Lung (tissue), 12 donors: Measurements from ENCODE around the gene JTB. TPM values are rescaled to one million over a fixed set of nuclear protein-coding genes. Genes with fewer than 3 reads are reported as not detected.
A peak's percentile ranks its signal among the peaks of the same experiment; 100 is the strongest.

Experiments used
- ATAC-seq: fragments of 200-7000 bp; cut with Tn5 transposase; one replicate; pipeline ENCODE4 v1.9.1; 2020; ENCODE audit warnings: moderate number of reproducible peaks; ENCODE audit not compliant: insufficient read depth, low FRiP score
- DNase-seq, 3 donors: peaks; one replicate each; pipeline ENCODE4 v3.0.0-alpha.2; 2013 to 2017
- H3K27ac ChIP-seq, 2 donors: one replicate each; pipeline ENCODE4 v1.5.1; 2013; ENCODE audit warnings: mild to moderate bottlenecking in 2 of 2, moderate library complexity in 2 of 2, control low read depth in 1 of 2, inconsistent platforms in 1 of 2, low read depth in 1 of 2, low read length in 1 of 2
- H3K27me3 ChIP-seq, 3 donors: one replicate each; pipeline ENCODE4 v1.5.1; 2013; ENCODE audit warnings: low read length in 2 of 3; ENCODE audit not compliant: control insufficient read depth in 3 of 3, insufficient read depth in 3 of 3
- H3K36me3 ChIP-seq, 4 donors: one replicate each; pipeline ENCODE4 v1.5.1; 2013; ENCODE audit warnings: low read length in 4 of 4, mild to moderate bottlenecking in 1 of 4, moderate library complexity in 1 of 4; ENCODE audit not compliant: control insufficient read depth in 4 of 4, insufficient read depth in 4 of 4
- H3K4me1 ChIP-seq, 5 donors: one replicate each; pipeline ENCODE4 v1.5.1; 2013; ENCODE audit warnings: low read length in 5 of 5, mild to moderate bottlenecking in 2 of 5, moderate library complexity in 1 of 5; ENCODE audit not compliant: control insufficient read depth in 5 of 5, insufficient read depth in 5 of 5
- H3K4me3 ChIP-seq: one replicate; pipeline ENCODE4 v1.5.1; 2013; ENCODE audit warnings: mild to moderate bottlenecking, control low read depth, moderate library complexity
- H3K9ac ChIP-seq, 2 donors: one replicate each; pipeline ENCODE4 v1.5.1; 2013; ENCODE audit warnings: low read length in 2 of 2, control low read depth in 1 of 2; ENCODE audit not compliant: insufficient read depth in 1 of 2
- H3K9me3 ChIP-seq, 4 donors: one replicate each; pipeline ENCODE4 v1.5.1; 2013; ENCODE audit warnings: low read length in 3 of 4, mild to moderate bottlenecking in 1 of 4, moderate library complexity in 1 of 4; ENCODE audit not compliant: control insufficient read depth in 4 of 4, insufficient read depth in 3 of 4
- CTCF ChIP-seq: IDR thresholded peaks from 2 replicates; pipeline ENCODE4 v1.5.1; 2012; ENCODE audit warnings: mild to moderate bottlenecking; ENCODE audit errors: control extremely low read depth, extremely low read depth
- WGBS, 2 donors: extraction: QIAGEN DNeasy Blood & Tissue Kit; methylation state at CpG; one replicate each; pipeline ENCODE4 v1.1.7; 2013; 5-methylcytosine and 5-hydroxymethylcytosine counted together
- polyA plus RNA-seq, 2 donors: library from polyadenylated mRNA; stranded (reverse); fragments of 200-250 nt; gene quantifications; one replicate each; pipeline ENCODE4 v1.2.1, GENCODE V29; 2013
- total RNA-seq, 2 donors: library from RNA; depleted of rRNA in 1 of 2; stranded (reverse); fragments of >200 nt in 1 of 2; gene quantifications; one replicate each; pipeline ENCODE4 v1.2.1, GENCODE V29; 2014 to 2021
- donor health status: control.
- donor health status: control.
- donor health status: Bipolar disorder and iron deficiency.
- donor health status: healthy.
- donor health status: DM: yes; HTN: yes; CAD: no.

Gene JTB
- total and polyA plus RNA-seq, 4 donors: 105 to 230 (median 176) TPM

DNA sequence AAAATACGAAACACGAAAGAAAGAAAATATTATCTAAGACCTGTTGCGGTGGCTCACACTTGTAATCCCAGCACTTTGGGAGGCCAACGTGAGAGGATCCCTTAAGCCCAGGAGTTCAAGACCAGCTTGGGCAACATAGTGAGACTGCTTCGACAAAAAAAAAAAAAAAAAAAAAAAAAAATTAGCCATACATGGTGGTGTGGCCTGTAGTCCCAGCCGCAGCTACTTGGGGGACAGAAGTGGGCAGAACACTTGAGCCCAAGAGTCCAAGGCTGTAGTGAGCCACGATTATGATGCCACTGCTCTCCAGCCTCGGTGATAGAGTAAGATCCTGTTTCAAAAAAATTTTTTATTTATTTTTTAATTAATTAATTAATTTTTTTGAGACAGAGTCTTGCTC lies 10.1 kb upstream of the JTB start:
- no peak for TF ChIP-seq CTCF
- ATAC-seq: no peak
- H3K9ac ChIP-seq: no peak overlapping the region
- no peaks in the 10 kb centered on the region for H3K27me3 ChIP-seq
- no peaks in the 10 kb centered on the region for H3K9me3 ChIP-seq
- no peak overlapping the region for H3K4me3 ChIP-seq
- no peak overlapping the region for H3K27ac ChIP-seq
- WGBS, 2 donors: 85 to 95% methylated on average over 8 of the region's 8 CpGs
- peaks cover 2 to 15% (median 7%) of the 10 kb centered on the region in 4 donors for H3K36me3 ChIP-seq
- DNase-seq: no peak
- H3K4me1 ChIP-seq: peaks cover 5 to 36% (median 9%) of the 10 kb centered on the region in 5 donors

GRCh38 chr1:153985941-153986761 lies 8.7 kb upstream of the JTB start, which contains the start of gene RAB13:
TSS of gene RAB13 (minus strand) at chr1:153986339. CDS start at chr1:153986236, 103 bp downstream.
- ATAC-seq: peak; percentile 61
- WGBS, 2 donors: 2% methylated on average over 30 to 32 of the region's 32 CpGs
- peak within 1 kb of the TSS; percentile 49 for H3K4me3 ChIP-seq
- peak; percentile 93 to 94 (median 93) for DNase-seq
- H3K36me3 ChIP-seq: peaks cover 0 to 13% (median 6%) of the 10 kb centered on the region in 4 donors
- H3K4me1 ChIP-seq: peaks cover 2 to 25% (median 5%) of the 10 kb centered on the region in 5 donors
- H3K9ac ChIP-seq: peak within 1 kb of the TSS; percentile 59 to 94
- no peaks in the 10 kb centered on the region for H3K27me3 ChIP-seq
- peak within 1 kb of the TSS; percentile 91 to 93 for H3K27ac ChIP-seq
- no peaks in the 10 kb centered on the region for H3K9me3 ChIP-seq
- no peak for TF ChIP-seq CTCF

- Histone ChIP-seq H3K4me1 (peaks cover 2 to 25% (median 5%) of the 10 kb centered on the region in 5 donors), H3K27ac (peak overlapping the region; percentile 69 to 80), H3K27me3 (no peaks in the 10 kb centered on the region), H3K36me3 (peaks cover 0 to 13% (median 6%) of the 10 kb centered on the region in 4 donors), H3K9me3 (no peaks in the 10 kb centered on the region), H3K9ac (peak overlapping the region; percentile 59 to 94), H3K4me3 (peak overlapping the region; percentile 49)
- DNase-seq (peak; percentile 33 to 73 (median 46)), ATAC-seq (no peak)
- WGBS, 2 donors: 16 to 26% methylated on average over 7 of the region's 7 CpGs
- TF ChIP-seq CTCF: no peak
Measured at GRCh38 chr1:153985341-153985912, 8.0 kb upstream of the JTB start.
